ENCODE data around the gene IFI44.

Gene IFI44

GRCh38 chr1:78688697-78689096 lies 39.1 kb downstream of the IFI44 start:
- no peak overlapping the region for H3K27ac ChIP-seq (ENCODE audit: low read depth, low read length)
- no peak overlapping the region for H3K9ac ChIP-seq (ENCODE audit: low read depth in 1 of 2, low read length in 2 of 2)
- H3K4me1 ChIP-seq (ENCODE audit: control insufficient read depth in 1 of 2, insufficient read depth in 2 of 2, low read length in 2 of 2): no peaks in the 10 kb centered on the region
- no peaks in the 10 kb centered on the region for H3K9me3 ChIP-seq (ENCODE audit: control insufficient read depth in 1 of 2, low read length in 2 of 2)
- no peaks in the 10 kb centered on the region for H3K27me3 ChIP-seq (ENCODE audit: control insufficient read depth in 1 of 2, insufficient read depth in 2 of 2, low read length in 2 of 2)
- H3K4me3 ChIP-seq (ENCODE audit: low read depth in 1 of 2, low read length in 2 of 2): no peak overlapping the region
- H3K36me3 ChIP-seq (ENCODE audit: control insufficient read depth in 1 of 2, insufficient read depth in 2 of 2, low read length in 2 of 2): no peaks in the 10 kb centered on the region

DNA sequence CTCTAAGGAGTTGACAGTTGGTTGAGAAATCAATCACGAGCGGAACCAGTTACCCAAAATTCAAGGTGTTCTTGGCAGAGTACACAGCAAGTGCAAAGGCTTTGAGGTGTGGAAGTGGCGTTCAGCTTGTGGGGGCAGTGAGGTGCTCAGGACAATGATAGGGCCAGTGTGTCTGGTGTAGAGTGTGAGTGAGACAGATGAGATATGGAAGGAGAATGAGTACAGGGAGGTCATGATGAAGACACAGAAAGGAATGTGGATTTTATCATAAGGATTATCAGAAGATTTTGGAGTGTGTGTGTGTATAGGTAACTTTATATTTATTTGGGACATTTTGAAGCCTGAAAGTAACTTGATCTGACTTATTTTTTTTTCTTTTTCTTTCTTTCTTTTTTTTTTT lies 40.9 kb downstream of the IFI44 start:
- H3K4me1 ChIP-seq (ENCODE audit: control insufficient read depth in 1 of 2, insufficient read depth in 2 of 2, low read length in 2 of 2): no peaks in the 10 kb centered on the region
- no peaks in the 10 kb centered on the region for H3K36me3 ChIP-seq (ENCODE audit: control insufficient read depth in 1 of 2, insufficient read depth in 2 of 2, low read length in 2 of 2)
- no peak overlapping the region for H3K27ac ChIP-seq (ENCODE audit: low read depth, low read length)
- no peaks in the 10 kb centered on the region for H3K27me3 ChIP-seq (ENCODE audit: control insufficient read depth in 1 of 2, insufficient read depth in 2 of 2, low read length in 2 of 2)
- no peaks in the 10 kb centered on the region for H3K9me3 ChIP-seq (ENCODE audit: control insufficient read depth in 1 of 2, low read length in 2 of 2)
- H3K9ac ChIP-seq (ENCODE audit: low read depth in 1 of 2, low read length in 2 of 2): no peak overlapping the region
- no peak overlapping the region for H3K4me3 ChIP-seq (ENCODE audit: low read depth in 1 of 2, low read length in 2 of 2)

- H3K27ac ChIP-seq (ENCODE audit: low read depth, low read length): no peak overlapping the region
- no peaks in the 10 kb centered on the region for H3K36me3 ChIP-seq (ENCODE audit: control insufficient read depth in 1 of 2, insufficient read depth in 2 of 2, low read length in 2 of 2)
- H3K27me3 ChIP-seq (ENCODE audit: control insufficient read depth in 1 of 2, insufficient read depth in 2 of 2, low read length in 2 of 2): no peaks in the 10 kb centered on the region
- H3K4me1 ChIP-seq (ENCODE audit: control insufficient read depth in 1 of 2, insufficient read depth in 2 of 2, low read length in 2 of 2): no peaks in the 10 kb centered on the region
- no peaks in the 10 kb centered on the region for H3K9me3 ChIP-seq (ENCODE audit: control insufficient read depth in 1 of 2, low read length in 2 of 2)
- no peak overlapping the region for H3K4me3 ChIP-seq (ENCODE audit: low read depth in 1 of 2, low read length in 2 of 2)
- no peak overlapping the region for H3K9ac ChIP-seq (ENCODE audit: low read depth in 1 of 2, low read length in 2 of 2)
Observed at GRCh38 chr1:78691995-78692747, 42.5 kb downstream of the IFI44 start.

DNA sequence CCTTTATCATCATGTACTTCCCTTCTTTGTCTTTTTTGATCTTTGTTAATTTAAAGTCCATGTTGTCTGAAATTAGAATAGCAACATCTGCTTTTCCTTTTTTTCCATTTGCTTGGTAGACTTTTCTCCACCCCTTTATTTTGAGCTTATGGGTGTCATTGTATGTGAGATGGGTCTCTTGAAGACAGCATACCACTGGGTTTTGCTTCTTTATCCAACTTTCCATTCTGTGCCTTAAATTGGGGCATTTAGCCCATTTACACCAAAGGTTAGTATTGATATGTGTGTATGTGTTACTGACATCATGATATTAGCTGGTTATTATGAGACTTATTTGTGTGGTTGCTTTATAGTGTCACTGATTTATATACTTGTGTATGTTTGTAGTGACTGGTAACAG lies 50.2 kb downstream of the IFI44 start:
- no peak overlapping the region for H3K4me3 ChIP-seq (ENCODE audit: low read depth in 1 of 2, low read length in 2 of 2)
- no peak overlapping the region for H3K9ac ChIP-seq (ENCODE audit: low read depth in 1 of 2, low read length in 2 of 2)
- H3K9me3 ChIP-seq (ENCODE audit: control insufficient read depth in 1 of 2, low read length in 2 of 2): peaks cover 0 to 5% of the 10 kb centered on the region in 2 donors
- no peak overlapping the region for H3K27ac ChIP-seq (ENCODE audit: low read depth, low read length)
- H3K27me3 ChIP-seq (ENCODE audit: control insufficient read depth in 1 of 2, insufficient read depth in 2 of 2, low read length in 2 of 2): no peaks in the 10 kb centered on the region
- H3K36me3 ChIP-seq (ENCODE audit: control insufficient read depth in 1 of 2, insufficient read depth in 2 of 2, low read length in 2 of 2): no peaks in the 10 kb centered on the region
- H3K4me1 ChIP-seq (ENCODE audit: control insufficient read depth in 1 of 2, insufficient read depth in 2 of 2, low read length in 2 of 2): no peaks in the 10 kb centered on the region

- H3K9ac ChIP-seq (ENCODE audit: low read depth in 1 of 2, low read length in 2 of 2): no peak overlapping the region
Observed at GRCh38 chr1:78702426-78702825, 52.8 kb downstream of the IFI44 start.

DNA sequence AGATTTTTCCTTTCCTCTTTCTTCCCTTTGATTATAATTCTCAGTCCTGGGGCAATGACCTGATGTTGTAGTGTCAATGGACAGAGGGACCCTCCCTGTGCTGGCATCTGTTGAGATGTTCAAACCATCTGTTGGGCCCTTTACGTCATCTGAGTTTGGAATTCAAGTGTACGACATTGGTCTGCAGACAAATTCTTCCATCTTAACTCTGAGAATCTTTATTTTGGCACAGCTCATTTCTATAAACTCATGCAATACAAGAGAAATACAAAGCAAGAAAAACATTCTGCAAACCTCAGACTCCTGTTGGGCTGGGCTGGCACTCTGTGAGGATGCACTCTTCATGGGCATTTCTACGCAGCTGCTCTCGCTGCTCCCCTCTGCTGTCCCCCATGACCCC lies 54.2 kb downstream of the IFI44 start:
- Histone ChIP-seq H3K9ac (ENCODE audit: low read depth in 1 of 2, low read length in 2 of 2) (no peak overlapping the region), H3K36me3 (ENCODE audit: control insufficient read depth in 1 of 2, insufficient read depth in 2 of 2, low read length in 2 of 2) (no peaks in the 10 kb centered on the region), H3K4me1 (ENCODE audit: control insufficient read depth in 1 of 2, insufficient read depth in 2 of 2, low read length in 2 of 2) (no peaks in the 10 kb centered on the region), H3K4me3 (ENCODE audit: low read depth in 1 of 2, low read length in 2 of 2) (no peak overlapping the region), H3K27me3 (ENCODE audit: control insufficient read depth in 1 of 2, insufficient read depth in 2 of 2, low read length in 2 of 2) (no peaks in the 10 kb centered on the region), H3K9me3 (ENCODE audit: control insufficient read depth in 1 of 2, low read length in 2 of 2) (peaks cover 0 to 5% of the 10 kb centered on the region in 2 donors), H3K27ac (ENCODE audit: low read depth, low read length) (no peak overlapping the region)

More at GRCh38 chr1:78702426-78702825, 52.8 kb downstream of the IFI44 start:
- Histone ChIP-seq H3K9me3 (ENCODE audit: control insufficient read depth in 1 of 2, low read length in 2 of 2) (peaks cover 0 to 5% of the 10 kb centered on the region in 2 donors), H3K36me3 (ENCODE audit: control insufficient read depth in 1 of 2, insufficient read depth in 2 of 2, low read length in 2 of 2) (no peaks in the 10 kb centered on the region), H3K4me3 (ENCODE audit: low read depth in 1 of 2, low read length in 2 of 2) (no peak overlapping the region), H3K27ac (ENCODE audit: low read depth, low read length) (no peak overlapping the region), H3K27me3 (ENCODE audit: control insufficient read depth in 1 of 2, insufficient read depth in 2 of 2, low read length in 2 of 2) (no peaks in the 10 kb centered on the region), H3K4me1 (ENCODE audit: control insufficient read depth in 1 of 2, insufficient read depth in 2 of 2, low read length in 2 of 2) (no peaks in the 10 kb centered on the region)

DNA sequence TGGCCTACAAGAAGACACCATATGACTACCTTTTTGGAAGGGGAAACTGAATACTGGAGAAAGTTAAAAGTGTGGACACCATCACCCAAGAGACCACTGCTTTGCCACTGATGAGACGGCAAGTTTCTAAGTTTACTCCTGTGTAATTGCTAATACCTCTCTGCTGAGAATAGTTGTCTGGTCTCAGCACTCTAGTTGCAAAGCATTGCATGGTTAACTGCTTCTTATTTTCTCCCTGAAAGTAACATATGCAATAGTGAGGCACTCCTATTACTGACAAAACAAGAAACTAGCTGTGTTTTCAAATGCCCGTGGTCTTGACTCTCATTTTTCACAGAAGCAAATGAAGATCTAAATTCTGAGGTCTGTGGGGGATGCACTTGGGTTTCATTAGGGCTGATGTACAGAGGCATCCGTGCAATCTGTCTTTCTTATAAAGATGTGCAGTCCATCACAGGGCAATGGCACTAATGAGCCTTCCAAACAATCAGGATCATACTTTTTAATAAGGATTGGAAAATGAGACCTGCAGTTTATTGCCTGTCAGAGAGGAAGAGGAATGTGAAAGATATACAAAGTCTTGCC lies 62.9 kb downstream of the IFI44 start:
- Histone ChIP-seq H3K36me3 (ENCODE audit: control insufficient read depth in 1 of 2, insufficient read depth in 2 of 2, low read length in 2 of 2) (no peaks in the 10 kb centered on the region), H3K4me3 (ENCODE audit: low read depth in 1 of 2, low read length in 2 of 2) (no peak overlapping the region), H3K27me3 (ENCODE audit: control insufficient read depth in 1 of 2, insufficient read depth in 2 of 2, low read length in 2 of 2) (no peaks in the 10 kb centered on the region), H3K9me3 (ENCODE audit: control insufficient read depth in 1 of 2, low read length in 2 of 2) (no peaks in the 10 kb centered on the region), H3K27ac (ENCODE audit: low read depth, low read length) (no peak overlapping the region), H3K4me1 (ENCODE audit: control insufficient read depth in 1 of 2, insufficient read depth in 2 of 2, low read length in 2 of 2) (no peaks in the 10 kb centered on the region), H3K9ac (ENCODE audit: low read depth in 1 of 2, low read length in 2 of 2) (no peak overlapping the region)

- Histone ChIP-seq H3K9ac (ENCODE audit: low read depth in 1 of 2, low read length in 2 of 2) (no peak overlapping the region), H3K36me3 (ENCODE audit: control insufficient read depth in 1 of 2, insufficient read depth in 2 of 2, low read length in 2 of 2) (no peaks in the 10 kb centered on the region), H3K4me3 (ENCODE audit: low read depth in 1 of 2, low read length in 2 of 2) (no peak overlapping the region), H3K27me3 (ENCODE audit: control insufficient read depth in 1 of 2, insufficient read depth in 2 of 2, low read length in 2 of 2) (no peaks in the 10 kb centered on the region), H3K4me1 (ENCODE audit: control insufficient read depth in 1 of 2, insufficient read depth in 2 of 2, low read length in 2 of 2) (no peaks in the 10 kb centered on the region), H3K9me3 (ENCODE audit: control insufficient read depth in 1 of 2, low read length in 2 of 2) (no peaks in the 10 kb centered on the region), H3K27ac (ENCODE audit: low read depth, low read length) (no peak overlapping the region)
Observed at GRCh38 chr1:78713297-78713696, 63.7 kb downstream of the IFI44 start.
